ENCODE data around the gene PSD4.

DNA sequence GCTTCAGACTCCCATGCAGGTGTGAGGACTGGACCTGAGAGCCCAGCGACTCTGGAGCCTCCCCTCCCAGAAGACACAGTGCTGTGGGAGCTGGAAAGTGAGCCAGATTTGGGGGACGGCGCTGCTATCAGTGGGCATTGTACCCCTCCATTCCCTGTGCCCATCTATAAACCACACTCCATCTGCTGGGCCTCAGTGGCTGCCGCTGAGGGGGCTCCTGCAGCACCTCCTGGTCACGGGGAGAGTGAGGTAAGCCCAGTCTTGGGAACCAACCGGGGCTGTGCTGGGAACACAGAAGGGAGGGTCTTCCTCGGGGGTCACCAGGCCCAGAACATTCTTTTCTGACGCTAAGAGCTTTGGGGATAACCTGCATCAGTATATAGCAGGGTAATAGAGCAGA, 9.5 kb downstream of the PSD4 start:
- TF ChIP-seq, protein P1, sequence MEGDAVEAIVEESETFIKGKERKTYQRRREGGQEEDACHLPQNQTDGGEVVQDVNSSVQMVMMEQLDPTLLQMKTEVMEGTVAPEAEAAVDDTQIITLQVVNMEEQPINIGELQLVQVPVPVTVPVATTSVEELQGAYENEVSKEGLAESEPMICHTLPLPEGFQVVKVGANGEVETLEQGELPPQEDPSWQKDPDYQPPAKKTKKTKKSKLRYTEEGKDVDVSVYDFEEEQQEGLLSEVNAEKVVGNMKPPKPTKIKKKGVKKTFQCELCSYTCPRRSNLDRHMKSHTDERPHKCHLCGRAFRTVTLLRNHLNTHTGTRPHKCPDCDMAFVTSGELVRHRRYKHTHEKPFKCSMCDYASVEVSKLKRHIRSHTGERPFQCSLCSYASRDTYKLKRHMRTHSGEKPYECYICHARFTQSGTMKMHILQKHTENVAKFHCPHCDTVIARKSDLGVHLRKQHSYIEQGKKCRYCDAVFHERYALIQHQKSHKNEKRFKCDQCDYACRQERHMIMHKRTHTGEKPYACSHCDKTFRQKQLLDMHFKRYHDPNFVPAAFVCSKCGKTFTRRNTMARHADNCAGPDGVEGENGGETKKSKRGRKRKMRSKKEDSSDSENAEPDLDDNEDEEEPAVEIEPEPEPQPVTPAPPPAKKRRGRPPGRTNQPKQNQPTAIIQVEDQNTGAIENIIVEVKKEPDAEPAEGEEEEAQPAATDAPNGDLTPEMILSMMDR (IDR thresholded peaks at IDR 0.05): no peak
- TF ChIP-seq POLR2AphosphoS5 (IDR thresholded peaks at IDR 0.05; ENCODE audit: insufficient read depth in 1 of 2, low read depth in 1 of 2) (no peak), POLR2A (IDR thresholded peaks at IDR 0.05) (no peak)

All from vagina (tissue), 2 donors.